ENCODE measurements around the gene SLC38A6.
"Not testable (repeated sequence)": the region's sequence is repeated elsewhere in the genome, so short reads cannot be mapped to it uniquely, and the experiment has no call there.

The SLC38A6 gene

DNA sequence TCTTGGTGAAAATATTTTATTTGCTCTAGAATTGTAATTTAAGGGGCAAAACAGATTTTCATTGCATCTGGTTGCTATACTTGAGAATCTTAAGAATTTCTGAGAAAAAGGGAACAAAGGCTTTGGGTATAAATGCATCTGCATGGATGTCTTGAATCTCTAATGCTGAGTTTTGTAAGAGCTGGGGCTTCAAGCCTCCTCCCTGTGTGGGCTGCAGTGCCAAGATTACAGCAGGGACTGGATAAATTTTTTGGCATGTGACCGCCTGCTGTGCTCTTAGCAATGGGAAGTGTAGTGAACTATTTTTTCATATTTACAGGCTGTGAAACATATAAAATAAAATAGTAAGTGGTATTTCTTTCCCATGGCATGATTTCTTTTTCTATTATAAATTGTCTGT is 70.0 kb downstream of the SLC38A6 start:
- no peak for DNase-seq (ENCODE audit: low spot score)

DNA sequence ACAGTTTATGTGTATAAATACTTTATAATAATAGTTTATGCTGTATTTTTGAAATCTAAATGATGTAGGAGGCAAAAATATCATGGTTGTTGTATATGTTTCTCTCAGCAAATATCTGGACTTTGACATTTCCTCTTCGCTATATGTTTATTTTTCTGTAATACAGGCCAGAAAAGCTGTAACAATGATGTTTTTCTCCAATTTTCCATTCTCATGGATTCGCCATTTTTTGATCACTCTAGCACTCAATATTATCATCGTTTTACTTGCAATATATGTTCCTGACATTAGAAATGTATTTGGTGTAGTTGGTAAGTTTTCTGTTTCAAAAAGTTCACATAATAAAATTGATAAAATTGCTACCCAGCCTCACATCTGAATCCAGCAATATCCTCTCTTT is 70.6 kb downstream of the SLC38A6 start:
- DNase-seq (ENCODE audit: low spot score), result no peak

DNA sequence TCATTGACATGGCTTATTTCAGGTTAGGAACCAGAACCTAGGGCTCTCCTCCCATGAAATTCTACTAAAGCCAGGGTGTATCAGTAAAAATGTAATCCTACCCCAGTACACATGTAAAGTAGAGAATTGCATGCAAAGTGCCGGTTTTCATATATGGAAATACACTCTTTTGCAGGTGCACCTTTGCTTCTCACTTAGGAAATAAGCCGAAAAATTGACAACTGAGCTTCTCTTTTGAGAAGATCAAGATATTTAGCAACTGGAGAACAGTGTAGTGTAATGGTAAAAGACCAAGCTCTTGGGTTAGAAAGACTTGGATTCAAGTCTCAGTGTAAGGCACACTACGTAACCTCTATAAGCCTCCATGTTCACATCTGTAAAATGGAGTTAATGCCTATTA is 82.4 kb downstream of the SLC38A6 start:
- no peak for DNase-seq (ENCODE audit: low spot score)

DNA sequence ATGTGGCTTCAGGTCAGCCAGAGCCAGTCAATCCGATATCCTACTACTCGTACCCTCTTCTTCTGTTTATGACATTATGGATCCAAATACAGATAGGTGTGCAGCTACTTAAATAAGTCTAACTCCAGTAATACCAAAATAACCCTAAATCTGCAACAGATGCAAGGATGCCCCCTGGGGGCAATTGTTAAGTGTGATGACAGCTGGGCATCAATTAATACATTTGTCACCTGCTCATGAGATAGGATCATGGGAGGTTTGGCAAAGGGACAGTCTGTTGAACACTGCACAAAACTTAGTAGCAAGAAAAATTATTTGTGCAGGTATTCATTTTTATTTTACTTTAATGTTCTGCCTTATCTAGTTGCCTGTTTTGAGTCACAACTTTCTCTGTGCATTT is 83.2 kb downstream of the SLC38A6 start:
- no peak for DNase-seq (ENCODE audit: low spot score)

DNA sequence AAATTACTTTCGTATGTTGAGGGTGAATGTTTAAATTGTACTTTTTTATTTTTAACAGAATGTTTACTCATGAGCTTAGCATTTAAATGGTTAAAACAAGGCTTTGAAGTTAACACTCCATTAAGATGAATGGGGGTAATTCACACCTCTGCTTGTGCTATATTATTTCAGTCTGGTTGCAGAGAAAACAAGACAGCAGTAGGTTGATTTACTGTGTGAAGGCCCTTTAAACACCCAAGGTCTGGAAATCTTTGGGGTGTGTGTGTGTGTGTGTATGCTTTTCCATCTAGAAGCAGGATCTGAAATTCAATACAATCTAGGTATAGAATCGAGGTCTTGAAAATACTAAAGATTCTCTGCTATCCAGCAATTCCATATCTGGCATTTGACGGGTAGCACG is 83.8 kb downstream of the SLC38A6 start:
- no peak for DNase-seq (ENCODE audit: low spot score)

DNA sequence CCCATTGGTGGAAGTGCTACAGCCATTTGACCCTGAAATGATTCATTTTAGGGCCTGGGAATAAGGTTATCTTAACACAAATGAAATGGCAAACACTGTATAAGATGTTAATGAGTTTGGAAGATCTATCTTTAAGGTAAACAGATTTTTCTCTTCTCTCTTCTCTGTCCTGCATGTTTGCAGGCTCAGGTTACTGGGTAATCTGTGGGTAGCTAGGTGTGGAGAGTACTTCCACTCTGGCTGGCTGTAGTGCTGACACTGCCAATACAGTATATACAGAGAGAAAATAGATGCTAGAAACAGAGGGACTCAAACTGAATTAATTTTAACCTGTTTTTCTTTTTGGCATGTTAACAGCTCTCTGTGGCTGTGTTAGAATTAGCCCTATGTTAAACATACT is 84.6 kb downstream of the SLC38A6 start:
- no peak for DNase-seq (ENCODE audit: low spot score)

DNA sequence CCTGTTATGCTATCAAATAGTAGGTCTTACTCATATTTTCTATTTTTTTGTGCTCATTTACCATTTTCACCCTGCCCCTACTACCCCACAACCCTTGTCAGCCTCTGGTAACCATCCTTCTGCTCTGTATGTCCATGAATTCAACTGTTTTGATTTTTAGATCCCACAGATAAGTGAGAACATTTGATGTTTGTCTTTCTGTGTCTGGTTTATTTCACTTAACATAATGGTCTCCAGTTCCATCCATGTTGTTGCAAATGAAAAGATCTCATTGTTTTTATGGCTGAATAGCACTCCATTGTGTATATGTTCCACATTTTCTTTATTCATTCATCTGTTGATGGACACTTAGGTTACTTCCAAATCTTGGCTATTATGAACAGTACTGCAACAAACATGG is 91.4 kb downstream of the SLC38A6 start:
- DNase-seq (ENCODE audit: low spot score), result not testable (repeated sequence)

DNA sequence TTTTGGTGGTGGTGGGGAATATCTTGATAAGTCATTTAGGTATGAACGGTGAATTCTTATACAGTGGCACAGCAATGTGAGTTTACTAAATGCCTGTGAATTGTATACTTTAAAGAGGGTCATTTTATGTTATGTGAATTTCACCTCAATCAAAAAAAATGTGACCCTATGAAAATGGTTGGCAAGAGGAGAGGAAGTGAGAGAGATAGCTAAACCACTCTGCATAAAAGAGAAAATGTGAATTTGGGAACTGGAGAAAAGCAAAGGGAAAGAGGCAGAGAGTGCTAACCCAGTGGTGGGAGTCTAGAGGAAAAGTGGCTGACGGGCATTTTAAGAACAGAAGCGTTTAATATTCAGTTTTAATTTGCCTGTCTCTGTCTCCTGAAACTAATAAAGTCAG is 93.8 kb downstream of the SLC38A6 start:
- DNase-seq (ENCODE audit: low spot score), result no peak

DNA sequence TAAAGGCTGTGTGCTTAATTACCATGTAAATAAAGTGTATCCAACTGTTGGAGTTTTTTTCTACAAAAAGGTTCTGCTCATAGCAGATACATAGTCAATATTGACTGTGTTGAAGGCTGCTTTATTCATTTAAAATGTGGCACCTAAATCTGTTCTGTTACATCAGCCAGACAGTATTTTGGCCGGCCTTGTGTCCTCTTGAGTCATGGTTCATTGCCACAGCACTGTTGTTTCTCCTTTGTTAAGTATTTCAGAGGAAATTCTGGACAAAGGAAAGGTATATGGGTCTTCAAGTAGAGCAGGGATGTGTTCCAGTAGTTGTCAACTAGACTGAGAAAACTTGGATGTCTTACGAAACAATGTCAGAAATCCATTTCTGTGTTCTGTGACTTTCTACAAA is 95.5 kb downstream of the SLC38A6 start:
- DNase-seq (ENCODE audit: low spot score), result no peak

DNA sequence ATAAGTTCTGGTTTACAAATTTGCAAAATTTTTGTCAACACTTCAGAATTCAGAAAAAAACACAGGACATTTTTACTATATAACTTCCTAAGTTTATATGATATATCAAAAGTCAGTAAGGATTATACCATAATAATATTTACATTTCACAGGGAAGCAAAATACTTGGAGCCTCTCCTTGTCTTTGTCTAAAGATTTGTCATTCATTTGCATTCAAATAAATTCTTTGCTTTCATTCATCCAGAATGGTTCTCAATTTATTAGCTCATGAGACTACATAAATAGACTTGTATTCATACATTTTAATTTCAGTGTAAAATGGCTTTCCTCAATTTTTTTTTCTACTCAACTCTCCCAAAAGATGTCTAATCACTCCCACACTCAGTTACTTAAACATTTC is 96.4 kb downstream of the SLC38A6 start:
- no peak for DNase-seq (ENCODE audit: low spot score)

DNA sequence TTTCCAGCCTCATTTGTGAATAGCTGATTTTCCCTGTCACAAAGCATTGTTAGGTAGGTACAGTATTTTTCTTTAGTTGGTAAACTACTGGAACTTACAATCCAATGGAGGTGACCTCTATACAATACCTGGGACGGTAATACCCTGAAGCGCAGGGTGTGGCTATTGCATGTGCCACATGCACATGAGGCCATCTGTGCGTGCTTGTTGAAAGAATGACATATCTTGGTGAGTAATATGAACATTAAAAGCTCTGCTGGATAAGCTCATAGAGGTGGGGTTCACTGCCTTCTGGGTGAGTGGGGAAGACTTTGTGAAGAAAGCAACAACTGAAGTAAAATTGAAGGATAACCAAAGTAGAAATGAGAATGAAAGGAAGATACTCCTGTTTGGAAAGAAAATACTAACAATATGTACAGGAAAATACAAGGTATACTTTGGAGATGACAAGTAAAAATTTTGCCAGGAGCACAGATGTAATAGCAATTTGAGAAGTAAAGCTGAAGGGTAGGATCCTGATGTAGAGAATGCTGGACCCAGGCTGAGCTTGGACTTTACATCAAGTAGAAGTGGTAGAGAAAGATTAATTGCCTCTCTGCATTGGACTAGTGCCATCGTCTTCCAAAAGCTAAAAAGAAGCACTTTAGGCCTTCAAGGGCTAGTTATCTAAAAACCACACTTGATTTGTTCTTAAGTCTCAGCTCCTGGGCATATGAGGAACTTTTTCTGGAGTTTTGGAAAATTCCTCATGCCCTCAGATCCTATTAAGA is 97.1 kb downstream of the SLC38A6 start:
- DNase-seq (ENCODE audit: low spot score), result no peak

DNA sequence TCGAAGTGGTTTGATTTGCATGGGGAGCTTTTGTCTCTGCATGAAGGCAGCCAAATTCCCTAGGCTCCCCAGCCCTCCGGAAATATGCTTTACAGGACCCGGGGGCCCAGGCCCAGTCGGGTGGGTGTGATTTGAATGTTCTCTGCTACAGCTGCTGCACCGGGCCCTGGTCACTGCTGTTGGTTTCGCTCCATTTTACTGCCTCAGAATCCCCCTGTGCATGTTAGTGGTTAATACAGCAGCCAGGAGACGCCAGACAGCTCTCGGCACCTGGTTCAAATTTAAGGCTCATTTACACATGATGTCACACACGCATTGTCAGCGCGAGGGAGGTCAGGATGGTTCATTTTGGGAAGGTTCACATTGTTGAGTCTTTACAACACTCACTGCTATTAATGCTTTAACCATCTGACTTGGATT is 99.6 kb downstream of the SLC38A6 start:
- no peak for DNase-seq (ENCODE audit: low spot score)

DNA sequence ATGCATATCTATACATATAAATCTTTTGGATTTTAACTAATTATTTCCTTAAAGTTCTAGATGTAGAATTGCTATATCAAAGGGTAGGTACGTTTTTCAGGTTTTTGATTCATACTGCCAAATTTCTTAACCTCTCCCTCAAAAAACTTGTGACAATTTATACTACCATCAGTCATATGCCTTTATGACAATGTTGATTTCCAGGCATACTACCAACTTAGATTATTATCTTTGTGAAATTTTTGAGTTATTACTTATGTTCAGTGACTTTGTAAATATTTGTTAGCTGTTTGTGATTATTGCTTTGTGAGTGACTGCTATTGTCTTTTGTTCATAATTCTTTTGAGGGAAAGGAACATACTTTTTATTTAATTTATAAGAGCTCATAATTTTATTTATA is 107.0 kb downstream of the SLC38A6 start:
- no peak for DNase-seq (ENCODE audit: low spot score)

DNA sequence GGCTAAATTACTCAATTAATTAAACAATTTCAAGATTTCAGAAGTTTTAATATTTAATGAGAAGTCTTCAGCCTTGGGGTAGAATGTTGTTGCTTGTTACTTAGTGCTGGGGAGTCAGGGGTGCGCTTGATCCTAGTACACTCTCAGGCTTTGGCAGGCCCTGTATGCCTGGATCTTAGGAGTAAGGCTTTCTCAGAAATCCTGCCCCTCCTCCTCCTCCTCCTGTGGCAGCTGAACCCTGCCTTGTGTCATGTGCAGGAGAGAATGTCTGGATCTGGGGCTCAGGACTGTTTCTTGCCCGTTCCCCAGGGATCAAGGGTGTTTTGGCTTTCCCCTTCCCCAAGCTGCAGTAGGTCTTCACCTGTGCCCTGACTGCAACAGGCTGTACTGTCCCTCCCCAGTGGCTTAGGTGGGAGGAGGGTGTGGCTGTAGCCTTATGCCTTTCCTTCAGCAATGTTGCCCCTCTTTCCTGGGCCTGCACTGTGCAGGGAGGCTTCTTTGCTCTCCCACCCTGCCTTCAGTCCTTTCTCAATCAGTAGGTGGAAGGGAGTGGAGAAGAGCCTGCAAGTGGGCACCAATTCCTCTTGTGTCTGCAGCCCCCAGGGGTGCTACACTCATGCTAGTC is 108.2 kb downstream of the SLC38A6 start:
- DNase-seq (ENCODE audit: low spot score), result no peak

DNA sequence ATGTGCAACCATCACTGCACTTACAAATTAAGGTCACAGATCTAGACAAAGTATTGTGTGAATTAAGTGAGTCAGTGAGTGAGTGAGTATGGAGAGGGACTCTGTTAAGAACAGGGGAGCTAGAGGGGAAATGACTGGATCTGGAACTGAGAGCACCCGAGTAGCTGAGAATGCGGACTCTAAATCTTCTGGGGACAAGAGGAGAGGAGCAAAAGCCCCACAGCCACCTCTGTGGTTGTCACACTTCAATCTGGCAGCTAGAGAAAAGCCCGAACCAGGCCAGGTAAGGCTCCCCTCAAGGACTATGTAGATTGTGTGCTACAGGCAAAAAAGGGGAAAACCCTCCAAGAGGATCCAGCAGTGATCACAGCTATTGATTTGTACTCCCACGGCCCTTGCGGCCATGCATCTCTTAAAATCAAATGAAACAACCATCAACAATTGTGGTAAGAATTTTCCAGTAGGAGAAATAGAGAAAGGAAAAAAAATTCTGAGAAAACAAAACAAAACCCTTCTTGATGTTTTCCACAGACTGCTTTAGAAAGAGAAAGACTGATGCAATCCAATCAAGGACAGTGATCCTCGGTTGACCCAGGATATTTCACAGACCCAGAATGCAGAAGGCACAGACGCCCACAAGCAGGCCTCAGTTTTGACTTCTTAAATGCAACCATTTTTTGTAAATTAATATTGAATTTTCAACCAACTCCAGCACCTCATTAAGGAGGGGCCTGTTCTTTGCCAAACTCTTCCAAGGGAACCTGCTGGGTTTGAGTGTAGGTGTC is 109.6 kb downstream of the SLC38A6 start:
- DNase-seq (ENCODE audit: low spot score), result no peak

DNA sequence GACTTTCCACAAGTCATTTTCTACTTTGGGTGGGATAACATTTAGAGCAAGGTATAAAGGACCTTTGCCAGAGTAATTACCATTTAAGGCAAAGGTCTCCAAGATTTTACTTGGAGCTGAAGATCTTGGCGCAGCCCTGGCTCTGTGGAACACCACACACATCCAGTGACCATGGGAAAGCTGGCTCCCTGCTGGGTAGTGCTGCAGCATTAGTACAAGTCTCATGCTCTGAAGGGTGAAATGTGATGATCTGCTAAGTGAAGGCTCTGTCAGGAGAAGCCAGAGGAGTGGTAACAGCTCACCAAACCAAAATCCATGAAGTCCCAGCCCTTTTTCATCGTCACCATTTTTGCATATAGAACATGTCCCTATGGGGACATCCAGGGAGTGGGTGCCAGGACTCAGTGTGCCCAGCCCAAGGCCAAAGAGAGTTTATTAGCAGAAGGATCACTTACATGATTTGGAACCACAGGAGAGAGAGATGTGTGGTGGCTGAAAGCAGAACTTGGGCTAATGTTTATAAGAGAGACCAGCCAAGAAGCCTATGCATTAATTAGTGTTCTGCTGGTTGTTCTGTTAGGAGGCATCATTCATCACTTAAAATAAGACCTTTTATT is 110.7 kb downstream of the SLC38A6 start:
- DNase-seq (ENCODE audit: low spot score), result no peak

DNA sequence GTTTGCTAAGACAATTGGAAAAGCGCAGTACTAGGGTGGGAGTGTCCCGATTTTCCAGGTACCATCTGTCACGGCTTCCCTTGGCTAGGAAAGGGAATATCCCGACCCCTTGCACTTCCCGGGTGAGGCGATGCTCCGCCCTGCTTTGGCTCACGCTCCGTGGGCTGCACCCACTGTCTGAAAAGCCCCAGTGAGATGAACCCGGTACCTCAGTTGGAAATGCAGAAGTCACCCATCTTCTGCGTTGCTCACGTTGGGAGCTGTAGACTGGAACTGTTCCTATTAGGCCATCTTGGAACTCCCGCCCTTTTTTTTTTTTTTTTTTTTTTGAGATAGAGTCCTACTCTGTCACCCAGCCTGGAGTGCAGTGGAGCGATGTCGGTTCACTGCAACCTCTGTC is 117.1 kb downstream of the SLC38A6 start:
- not testable (repeated sequence) for DNase-seq (ENCODE audit: low spot score)

DNA sequence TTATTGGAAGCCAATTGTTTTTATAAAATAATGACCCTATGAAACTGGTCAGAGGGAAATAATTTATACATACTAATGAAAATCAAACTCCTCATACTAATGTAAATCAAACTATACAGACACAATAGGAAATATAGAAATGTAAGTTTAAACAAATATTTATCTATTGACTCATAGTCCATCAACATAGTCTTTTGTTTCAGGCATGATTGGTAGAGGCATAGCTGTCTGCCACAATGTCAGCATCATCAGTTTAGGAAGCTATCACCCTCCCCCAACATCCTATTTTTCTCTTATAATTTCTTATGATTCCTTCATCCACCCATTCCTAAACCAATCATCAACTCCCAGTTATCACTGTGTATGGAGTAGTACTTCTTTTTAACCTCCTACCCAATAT is 117.7 kb downstream of the SLC38A6 start:
- DNase-seq (ENCODE audit: low spot score), result no peak

DNA sequence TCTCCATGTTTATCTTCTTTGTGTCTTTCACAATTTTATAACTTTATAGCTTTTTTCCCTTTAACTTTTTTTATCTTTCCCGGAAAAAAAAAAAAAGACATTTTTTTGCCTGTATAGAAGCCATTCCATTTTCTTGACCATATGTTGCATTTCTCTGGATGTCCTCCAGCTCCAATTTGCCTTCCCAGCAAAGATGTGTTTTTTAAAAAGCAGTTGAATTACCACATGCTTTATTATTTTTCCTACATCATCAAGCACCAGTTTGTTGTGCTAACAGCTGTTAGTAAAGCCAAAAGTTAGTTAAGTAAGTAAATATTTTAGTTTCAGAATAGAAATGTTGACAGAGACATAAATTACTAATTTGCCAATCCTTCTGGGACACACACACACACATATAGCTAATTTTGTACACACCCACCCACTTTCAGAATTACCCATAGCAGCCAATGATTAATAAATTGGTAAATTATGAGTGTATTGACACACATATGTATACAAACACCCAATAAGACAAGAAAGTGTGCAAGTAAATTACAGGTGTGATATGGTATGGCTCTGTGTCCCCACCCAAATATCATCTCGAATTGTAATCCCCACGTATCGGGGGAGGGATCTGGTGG is 118.3 kb downstream of the SLC38A6 start:
- no peak for DNase-seq (ENCODE audit: low spot score)

DNA sequence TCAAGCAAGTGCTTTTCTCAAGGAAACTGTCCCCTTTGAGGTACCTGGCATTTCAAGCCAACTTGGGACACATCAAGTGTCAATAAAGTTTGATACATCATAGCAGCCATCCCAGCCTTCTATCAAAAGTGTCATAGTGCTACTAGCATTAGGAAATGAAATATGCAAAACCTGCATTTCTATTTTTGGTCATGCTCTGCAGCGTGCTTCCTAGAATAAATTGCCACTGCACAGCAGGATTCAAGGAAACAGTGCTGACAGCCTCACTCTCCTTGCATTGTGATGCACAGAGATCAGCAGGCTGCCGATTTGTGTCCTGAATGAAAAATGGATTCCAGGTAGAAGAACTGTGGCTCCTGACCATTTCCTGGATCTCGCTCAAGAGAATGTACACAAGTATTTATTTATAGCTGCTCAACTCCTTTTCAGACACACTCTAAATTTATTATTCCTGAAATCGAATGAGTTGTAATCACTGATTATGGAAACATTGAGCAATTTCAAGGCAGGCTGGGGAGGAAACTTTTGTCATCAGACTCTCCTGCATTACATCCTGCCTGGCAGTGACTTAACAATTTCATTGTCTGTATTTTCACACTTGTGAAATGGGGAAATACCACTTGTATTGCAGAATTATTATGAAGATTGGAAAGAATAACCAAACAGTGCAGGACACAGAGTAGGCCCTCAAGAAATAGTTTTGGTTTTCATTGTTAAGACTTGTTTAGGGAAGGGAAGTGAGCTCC is 120.9 kb downstream of the SLC38A6 start:
- no peak for DNase-seq (ENCODE audit: low spot score)
